Thyroid gland (tissue), 4 donors: ENCODE results near the gene XYLT2. TPM values are rescaled to one million over a fixed set of nuclear protein-coding genes. Genes with fewer than 3 reads are reported as not detected.

Source experiments
- DNase-seq, 2 donors: peaks; one replicate each; pipeline ENCODE4 v3.0.0-alpha.2; 2019
- H3K27ac ChIP-seq, 3 donors: fragments of 200-600 bp; sonication (generic); 1 replicate in 2 of 3; 2 replicates in 1 of 3; pipeline ENCODE4 v1.5.1; 2016 to 2019; ENCODE audit warnings: mild to moderate bottlenecking in 1 of 3, moderate library complexity in 1 of 3
- H3K27me3 ChIP-seq: fragments of 200-600 bp; sonication (generic); one replicate; pipeline ENCODE4 v1.5.1; 2019
- H3K36me3 ChIP-seq, 2 donors: fragments of 200-600 bp; sonication (generic); one replicate each; pipeline ENCODE4 v1.5.1; 2016 to 2019
- H3K4me1 ChIP-seq, 2 donors: fragments of 200-600 bp; sonication (generic); one replicate each; pipeline ENCODE4 v1.5.1; 2017 to 2019
- H3K4me3 ChIP-seq, 3 donors: fragments of 200-600 bp; sonication (generic); replicated peaks in 1 of 3; 1 replicate in 2 of 3; 2 replicates in 1 of 3; pipeline ENCODE4 v1.5.1; 2016; ENCODE audit warnings: mild to moderate bottlenecking in 1 of 3
- H3K9me3 ChIP-seq: fragments of 200-600 bp; sonication (generic); one replicate; pipeline ENCODE4 v1.5.1; 2017
- CTCF ChIP-seq, 6 experiments: fragments of 200-600 bp in 3 of 6; fragments of 450-650 bp in 3 of 6; sonication (generic) in 3 of 6; IDR thresholded peaks; one replicate each; pipeline ENCODE4 v1.5.1; 2016 to 2019; ENCODE audit warnings: antibody characterized with exemption in 6 of 6, mild to moderate bottlenecking in 2 of 6, inconsistent platforms in 1 of 6, moderate library complexity in 1 of 6
- POLR2A ChIP-seq, 2 donors: fragments of 450-650 bp; IDR thresholded peaks; one replicate each; pipeline ENCODE4 v1.6.1; 2017; ENCODE audit warnings: antibody characterized with exemption in 2 of 2, mild to moderate bottlenecking in 2 of 2, moderate library complexity in 1 of 2
- WGBS, 2 donors: methylation state at CpG; one replicate each; pipeline ENCODE4 v1.1.5; 2017; 5-methylcytosine and 5-hydroxymethylcytosine counted together
- intact Hi-C: fragments of 100-400 bp; cut with DNase I; formaldehyde crosslinking; loops from one replicate; pipeline ENCODE4 v1.15.1; 2023
- total RNA-seq, 4 donors: library from RNA; depleted of rRNA; stranded (reverse); fragments of >200 nt; gene quantifications; one replicate each; pipeline ENCODE4 v1.2.3, GENCODE V29; 2016

Gene XYLT2
- total RNA-seq, 4 donors from 2014 or later, result 22.4 to 33.4 (median 28.8) TPM

- Histone ChIP-seq H3K9me3 (no peaks in the 10 kb centered on the region), H3K27ac (no peak overlapping the region), H3K4me1 (peaks cover 13 to 16% of the 10 kb centered on the region in 2 donors), H3K4me3 (no peak overlapping the region), H3K36me3 (peaks cover 52 to 71% of the 10 kb centered on the region in 2 donors), H3K27me3 (no peaks in the 10 kb centered on the region)
- TF ChIP-seq POLR2A (IDR thresholded peaks at IDR 0.05) (no peak), CTCF (IDR thresholded peaks at IDR 0.05) (no peak)
- DNase-seq, result no peak
- WGBS, 2 donors, result 89 to 92% methylated on average over 6 of the region's 6 CpGs
- intact Hi-C loops, result no loop called here
Measured at GRCh38 chr17:50392621-50393020, 46.7 kb downstream of the XYLT2 start.

GRCh38 chr17:50393700-50394099, 47.8 kb downstream of the XYLT2 start:
- WGBS, 2 donors, result 92 to 93% methylated on average over 5 of the region's 5 CpGs
- Histone ChIP-seq H3K27ac (no peak overlapping the region), H3K4me1 (peaks cover 16 to 21% of the 10 kb centered on the region in 2 donors), H3K27me3 (no peaks in the 10 kb centered on the region), H3K36me3 (peaks cover 45 to 60% of the 10 kb centered on the region in 2 donors), H3K4me3 (no peak overlapping the region), H3K9me3 (no peaks in the 10 kb centered on the region)
- TF ChIP-seq POLR2A (IDR thresholded peaks at IDR 0.05), result no peak
- no peak for TF ChIP-seq CTCF (IDR thresholded peaks at IDR 0.05)
- intact Hi-C loops, result no loop called here
- no peak for DNase-seq

- no peak for DNase-seq
- intact Hi-C loops, result no loop called here
- H3K36me3 ChIP-seq, result peaks cover 45 to 50% of the 10 kb centered on the region in 2 donors
- no peaks in the 10 kb centered on the region for H3K9me3 ChIP-seq
- peaks cover 16 to 21% of the 10 kb centered on the region in 2 donors for H3K4me1 ChIP-seq
- no peak overlapping the region for H3K4me3 ChIP-seq
- H3K27ac ChIP-seq, result no peak overlapping the region
- 41 to 61% methylated on average over 3 of the region's 3 CpGs for WGBS, 2 donors
- TF ChIP-seq POLR2A (IDR thresholded peaks at IDR 0.05) (no peak), CTCF (IDR thresholded peaks at IDR 0.05) (no peak)
- H3K27me3 ChIP-seq, result no peaks in the 10 kb centered on the region
Measured at GRCh38 chr17:50394711-50395110, 48.8 kb downstream of the XYLT2 start.

GRCh38 chr17:50396261-50397110, 50.6 kb downstream of the XYLT2 start:
- DNase-seq, result peak; percentile 45 to 48
- intact Hi-C loops, result no loop called here
- H3K4me1 ChIP-seq, result peaks cover 16 to 21% of the 10 kb centered on the region in 2 donors
- H3K27me3 ChIP-seq, result no peaks in the 10 kb centered on the region
- peak overlapping the region; percentile 92 to 97 (median 92) for H3K4me3 ChIP-seq
- no peak for TF ChIP-seq CTCF (IDR thresholded peaks at IDR 0.05)
- TF ChIP-seq POLR2A (IDR thresholded peaks at IDR 0.05), result no peak
- H3K9me3 ChIP-seq, result no peaks in the 10 kb centered on the region
- peak overlapping the region in 2 of 3 donors; percentile 62 to 70 for H3K27ac ChIP-seq
- WGBS, 2 donors, result 6 to 9% methylated on average over 23 to 30 of the region's 30 CpGs
- H3K36me3 ChIP-seq, result peaks cover 29 to 35% of the 10 kb centered on the region in 2 donors
